GM12891 (cell line): ENCODE measurements around the gene ARF1.

Experiments used
- DNase-seq: peaks from one replicate; pipeline ENCODE4 v3.0.0; 2011; ENCODE audit warnings: low spot score; ENCODE audit not compliant: insufficient read length
- FAIRE-seq: peaks from 2 replicates; lab custom pipeline; 2011; peaks lifted over from hg19 to GRCh38; lab: Jason Lieb, UNC
- PAX5 ChIP-seq: IDR thresholded peaks from 2 replicates; pipeline ENCODE4 v1.6.1; 2011; ENCODE audit warnings: low read length, moderate library complexity, mild to moderate bottlenecking; ENCODE audit not compliant: insufficient read depth, severe bottlenecking
- POLR2A ChIP-seq: IDR thresholded peaks from 2 replicates; pipeline ENCODE4 v1.6.1; 2011; ENCODE audit warnings: low read depth, low read length, control low read depth
- POLR2AphosphoS5 ChIP-seq: IDR thresholded peaks from 2 replicates; pipeline ENCODE4 v1.6.1; 2011; ENCODE audit warnings: low read depth, low read length, control low read depth
- POU2F2 ChIP-seq: IDR thresholded peaks from 2 replicates; pipeline ENCODE4 v1.6.1; 2011; ENCODE audit warnings: low read depth, mild to moderate bottlenecking, control low read depth, low read length, moderate library complexity
- SPI1 ChIP-seq: IDR thresholded peaks from 2 replicates; pipeline ENCODE4 v1.6.1; 2011; ENCODE audit warnings: low read depth, low read length, control low read depth
- TAF1 ChIP-seq: IDR thresholded peaks from 2 replicates; pipeline ENCODE4 v1.6.1; 2011; ENCODE audit warnings: low read depth, low read length, control low read depth

ARF1 gene

DNA sequence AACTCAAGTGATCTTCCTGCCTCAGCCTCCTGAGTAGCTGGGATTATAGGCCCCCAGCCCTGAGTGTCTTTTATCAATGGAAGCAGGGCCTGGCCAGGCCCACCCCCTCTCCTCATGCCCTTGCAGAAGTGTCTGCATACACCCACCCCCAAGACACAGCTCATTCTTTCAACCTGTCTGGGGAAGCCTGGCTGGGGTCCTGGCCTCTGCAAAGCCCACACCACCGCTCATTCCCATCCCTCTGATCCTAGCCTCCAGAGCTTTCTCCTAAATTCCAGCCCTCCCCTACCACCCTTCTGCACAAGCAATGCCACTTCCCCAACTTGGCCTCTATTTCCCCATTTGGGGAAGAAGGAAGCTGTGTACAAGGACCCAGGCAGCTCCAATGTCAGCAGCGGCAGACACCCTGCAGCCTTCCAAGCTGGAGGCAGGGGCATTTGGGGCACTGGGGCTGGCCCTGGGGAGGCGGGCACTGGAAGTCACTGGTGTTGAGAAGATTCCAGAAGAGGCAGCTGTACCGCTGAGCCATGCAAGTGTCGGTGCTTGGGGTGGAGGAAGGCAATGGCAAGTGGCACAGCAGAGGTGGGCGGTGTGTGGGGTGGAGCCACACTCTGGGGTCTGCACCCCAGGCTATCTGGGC is 33.7 kb upstream of the ARF1 start:
- DNase-seq (no peak), FAIRE-seq (no peak)
- TF ChIP-seq POU2F2, result no peak
- no peak for TF ChIP-seq SPI1

DNA sequence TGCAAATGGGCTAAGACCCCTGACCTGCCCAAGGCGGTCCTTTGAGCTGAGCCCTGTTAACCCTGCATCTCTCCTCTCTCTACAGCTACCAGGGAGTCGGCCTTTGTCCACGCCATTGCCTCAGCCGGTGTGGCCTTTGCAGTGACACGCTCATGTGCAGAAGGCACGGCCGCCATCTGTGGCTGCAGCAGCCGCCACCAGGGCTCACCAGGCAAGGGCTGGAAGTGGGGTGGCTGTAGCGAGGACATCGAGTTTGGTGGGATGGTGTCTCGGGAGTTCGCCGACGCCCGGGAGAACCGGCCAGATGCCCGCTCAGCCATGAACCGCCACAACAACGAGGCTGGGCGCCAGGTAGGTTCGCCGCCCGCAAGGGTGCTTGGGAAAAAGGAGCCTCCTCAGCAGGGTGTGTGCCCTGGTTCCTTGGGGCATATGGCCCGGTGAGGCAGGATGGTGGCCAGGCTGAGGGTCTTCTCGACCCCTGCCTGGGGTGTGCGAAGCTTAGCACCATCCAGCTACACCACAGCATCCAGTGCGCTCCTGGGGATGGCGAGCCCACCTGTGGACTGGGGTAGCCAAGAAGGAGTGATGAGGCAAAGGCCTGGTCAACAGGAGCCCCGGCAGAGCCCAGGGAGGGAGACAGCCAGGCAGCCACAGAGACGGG is 31.8 kb upstream of the ARF1 start:
- FAIRE-seq, result no peak
- no peak for TF ChIP-seq POLR2A
- no peak for TF ChIP-seq PAX5
- no peak for TF ChIP-seq SPI1
- no peak for TF ChIP-seq POU2F2
- TF ChIP-seq TAF1, result no peak
- no peak for TF ChIP-seq POLR2AphosphoS5

DNA sequence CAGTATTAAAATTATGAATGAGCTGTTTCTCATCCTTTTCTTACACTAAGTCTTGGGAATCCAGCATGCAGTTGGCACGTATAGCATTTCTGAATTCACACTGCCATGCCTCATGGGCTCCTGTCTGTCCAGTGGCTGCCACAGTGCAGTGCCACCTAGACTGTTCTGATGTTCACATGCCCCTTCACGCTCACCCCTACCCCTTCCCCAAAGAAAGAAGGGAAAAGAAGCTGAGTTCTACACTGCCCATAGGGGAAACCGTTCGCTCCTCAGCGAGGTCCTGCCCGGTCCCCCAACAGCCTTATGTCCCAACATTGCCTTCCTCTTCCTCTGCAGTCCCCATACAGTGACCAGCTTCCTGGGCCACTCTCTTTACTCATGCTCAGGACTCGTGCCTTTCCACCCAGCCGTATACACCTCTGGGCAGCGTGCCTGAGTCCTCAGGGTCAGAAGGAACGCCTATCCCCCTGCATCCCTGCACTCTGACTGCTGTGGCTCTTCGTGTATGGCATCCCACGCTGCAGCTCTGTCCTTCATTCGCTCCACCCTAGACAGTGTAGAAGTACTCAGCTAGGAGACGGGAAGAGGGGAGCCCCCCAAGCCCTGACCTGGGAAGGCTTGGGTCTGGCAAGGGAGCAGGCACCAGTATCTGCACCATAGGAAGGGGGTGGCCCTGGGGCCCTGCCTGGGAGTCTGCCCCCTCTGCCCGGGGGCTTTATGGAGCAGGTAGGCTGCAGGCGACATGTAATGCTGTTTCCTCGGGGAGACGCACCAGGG is 24.1 kb upstream of the ARF1 start:
- DNase-seq (no peak), FAIRE-seq (no peak)
- no peak for TF ChIP-seq POU2F2
- TF ChIP-seq POLR2AphosphoS5, result no peak
- TF ChIP-seq PAX5, result no peak
- no peak for TF ChIP-seq POLR2A
- TF ChIP-seq TAF1, result no peak
- TF ChIP-seq SPI1, result no peak

More for the DNA sequence above, 31.8 kb upstream of the ARF1 start:
- no peak for DNase-seq

DNA sequence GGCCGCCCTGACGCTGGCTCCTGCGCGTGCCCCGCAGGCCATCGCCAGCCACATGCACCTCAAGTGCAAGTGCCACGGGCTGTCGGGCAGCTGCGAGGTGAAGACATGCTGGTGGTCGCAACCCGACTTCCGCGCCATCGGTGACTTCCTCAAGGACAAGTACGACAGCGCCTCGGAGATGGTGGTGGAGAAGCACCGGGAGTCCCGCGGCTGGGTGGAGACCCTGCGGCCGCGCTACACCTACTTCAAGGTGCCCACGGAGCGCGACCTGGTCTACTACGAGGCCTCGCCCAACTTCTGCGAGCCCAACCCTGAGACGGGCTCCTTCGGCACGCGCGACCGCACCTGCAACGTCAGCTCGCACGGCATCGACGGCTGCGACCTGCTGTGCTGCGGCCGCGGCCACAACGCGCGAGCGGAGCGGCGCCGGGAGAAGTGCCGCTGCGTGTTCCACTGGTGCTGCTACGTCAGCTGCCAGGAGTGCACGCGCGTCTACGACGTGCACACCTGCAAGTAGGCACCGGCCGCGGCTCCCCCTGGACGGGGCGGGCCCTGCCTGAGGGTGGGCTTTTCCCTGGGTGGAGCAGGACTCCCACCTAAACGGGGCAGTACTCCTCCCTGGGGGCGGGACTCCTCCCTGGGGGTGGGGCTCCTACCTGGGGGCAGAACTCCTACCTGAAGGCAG is 23.4 kb upstream of the ARF1 start:
- DNase-seq (no peak), FAIRE-seq (no peak)
- no peak for TF ChIP-seq POLR2AphosphoS5
- no peak for TF ChIP-seq POLR2A
- no peak for TF ChIP-seq POU2F2
- TF ChIP-seq TAF1, result no peak
- no peak for TF ChIP-seq SPI1

DNA sequence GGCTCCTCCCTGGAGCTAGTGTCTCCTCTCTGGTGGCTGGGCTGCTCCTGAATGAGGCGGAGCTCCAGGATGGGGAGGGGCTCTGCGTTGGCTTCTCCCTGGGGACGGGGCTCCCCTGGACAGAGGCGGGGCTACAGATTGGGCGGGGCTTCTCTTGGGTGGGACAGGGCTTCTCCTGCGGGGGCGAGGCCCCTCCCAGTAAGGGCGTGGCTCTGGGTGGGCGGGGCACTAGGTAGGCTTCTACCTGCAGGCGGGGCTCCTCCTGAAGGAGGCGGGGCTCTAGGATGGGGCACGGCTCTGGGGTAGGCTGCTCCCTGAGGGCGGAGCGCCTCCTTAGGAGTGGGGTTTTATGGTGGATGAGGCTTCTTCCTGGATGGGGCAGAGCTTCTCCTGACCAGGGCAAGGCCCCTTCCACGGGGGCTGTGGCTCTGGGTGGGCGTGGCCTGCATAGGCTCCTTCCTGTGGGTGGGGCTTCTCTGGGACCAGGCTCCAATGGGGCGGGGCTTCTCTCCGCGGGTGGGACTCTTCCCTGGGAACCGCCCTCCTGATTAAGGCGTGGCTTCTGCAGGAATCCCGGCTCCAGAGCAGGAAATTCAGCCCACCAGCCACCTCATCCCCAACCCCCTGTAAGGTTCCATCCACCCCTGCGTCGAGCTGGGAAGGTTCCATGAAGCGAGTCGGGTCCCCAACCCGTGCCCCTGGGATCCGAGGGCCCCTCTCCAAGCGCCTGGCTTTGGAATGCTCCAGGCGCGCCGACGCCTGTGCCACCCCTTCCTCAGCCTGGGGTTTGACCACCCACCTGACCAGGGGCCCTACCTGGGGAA is 22.7 kb upstream of the ARF1 start:
- FAIRE-seq (no peak), DNase-seq (peak; percentile 52)
- TF ChIP-seq POLR2A (no peak), TAF1 (no peak), SPI1 (no peak), POU2F2 (no peak), PAX5 (no peak), POLR2AphosphoS5 (no peak)

DNA sequence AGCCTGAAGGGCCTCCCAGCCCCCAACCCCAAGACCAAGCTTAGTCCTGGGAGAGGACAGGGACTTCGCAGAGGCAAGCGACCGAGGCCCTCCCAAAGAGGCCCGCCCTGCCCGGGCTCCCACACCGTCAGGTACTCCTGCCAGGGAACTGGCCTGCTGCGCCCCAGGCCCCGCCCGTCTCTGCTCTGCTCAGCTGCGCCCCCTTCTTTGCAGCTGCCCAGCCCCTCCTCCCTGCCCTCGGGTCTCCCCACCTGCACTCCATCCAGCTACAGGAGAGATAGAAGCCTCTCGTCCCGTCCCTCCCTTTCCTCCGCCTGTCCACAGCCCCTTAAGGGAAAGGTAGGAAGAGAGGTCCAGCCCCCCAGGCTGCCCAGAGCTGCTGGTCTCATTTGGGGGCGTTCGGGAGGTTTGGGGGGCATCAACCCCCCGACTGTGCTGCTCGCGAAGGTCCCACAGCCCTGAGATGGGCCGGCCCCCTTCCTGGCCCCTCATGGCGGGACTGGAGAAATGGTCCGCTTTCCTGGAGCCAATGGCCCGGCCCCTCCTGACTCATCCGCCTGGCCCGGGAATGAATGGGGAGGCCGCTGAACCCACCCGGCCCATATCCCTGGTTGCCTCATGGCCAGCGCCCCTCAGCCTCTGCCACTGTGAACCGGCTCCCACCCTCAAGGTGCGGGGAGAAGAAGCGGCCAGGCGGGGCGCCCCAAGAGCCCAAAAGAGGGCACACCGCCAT is 21.9 kb upstream of the ARF1 start:
- FAIRE-seq (no peak), DNase-seq (no peak)
- TF ChIP-seq TAF1, result no peak
- TF ChIP-seq SPI1, result no peak
- TF ChIP-seq PAX5, result no peak
- TF ChIP-seq POU2F2, result no peak
- TF ChIP-seq POLR2AphosphoS5, result no peak
- TF ChIP-seq POLR2A, result no peak

DNA sequence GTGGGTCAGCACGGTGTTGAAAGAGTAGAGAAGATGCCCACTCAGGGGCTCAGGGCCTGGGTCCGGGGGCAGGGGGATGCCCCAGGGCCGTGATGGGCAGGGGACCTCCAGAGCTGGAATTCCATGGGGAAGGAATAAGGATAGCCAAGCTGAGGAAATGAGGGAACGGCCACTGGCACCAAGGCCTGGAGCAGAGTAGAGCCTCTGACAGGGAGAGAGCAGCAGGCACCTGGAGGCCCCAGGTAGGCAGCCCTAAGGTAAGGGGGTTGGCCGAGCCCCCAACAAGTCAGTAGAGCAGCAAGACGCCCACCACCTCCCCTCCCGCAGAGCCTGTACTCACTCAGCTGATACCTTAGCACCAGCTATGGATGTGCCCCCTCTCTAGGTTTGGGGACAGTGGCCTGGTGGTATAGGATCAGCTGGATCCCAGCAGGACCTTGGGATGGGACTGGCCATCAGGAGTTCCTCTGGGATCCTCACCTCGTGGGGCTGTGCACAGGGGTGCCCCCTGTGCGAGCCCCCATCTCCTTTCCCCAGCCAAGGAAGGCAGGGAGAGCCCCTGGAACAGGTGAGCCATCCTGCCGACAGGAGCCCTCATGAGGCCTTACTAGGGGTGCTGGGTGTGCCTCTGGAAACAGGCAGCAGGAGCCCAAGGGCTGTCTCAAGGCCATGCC is 21.0 kb upstream of the ARF1 start:
- FAIRE-seq (no peak), DNase-seq (no peak)
- TF ChIP-seq PAX5 (no peak), TAF1 (no peak), POLR2AphosphoS5 (no peak), POU2F2 (no peak), SPI1 (no peak), POLR2A (no peak)

DNA sequence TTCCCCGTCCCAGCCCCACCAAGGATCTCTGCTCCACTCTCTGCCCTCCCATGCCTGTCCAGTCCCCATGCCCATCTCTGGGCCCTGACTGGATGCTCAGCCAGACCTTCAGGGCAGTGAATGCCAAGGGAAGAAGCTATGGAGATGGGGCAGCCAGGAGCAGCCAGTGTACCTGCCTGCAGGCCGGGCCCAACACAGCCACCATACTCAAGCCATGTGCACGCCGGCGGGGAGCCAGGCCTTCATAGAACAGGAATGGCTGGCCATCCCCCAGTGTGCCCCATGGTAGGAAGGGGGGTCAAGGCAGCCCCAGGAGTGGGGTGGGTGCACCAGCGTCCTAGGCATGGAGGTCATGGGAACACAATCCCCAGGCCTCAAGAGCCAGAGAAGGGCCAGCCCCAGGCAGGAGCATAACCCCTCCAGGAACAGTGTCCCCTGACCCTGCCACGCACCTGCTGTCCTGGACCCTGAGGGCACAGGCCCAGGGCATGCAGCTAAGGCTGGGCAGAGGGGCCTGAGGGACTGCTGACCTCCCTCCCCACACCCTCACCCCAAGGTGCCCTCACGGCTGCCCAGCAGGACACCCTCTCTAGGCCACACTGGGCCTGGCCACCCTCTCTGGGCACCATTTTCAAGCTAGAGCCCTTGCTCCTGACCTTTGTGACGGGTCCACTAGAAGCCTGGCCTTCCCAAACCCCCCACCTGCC is 20.3 kb upstream of the ARF1 start:
- FAIRE-seq (no peak), DNase-seq (no peak)
- TF ChIP-seq POLR2AphosphoS5 (no peak), PAX5 (no peak), POLR2A (no peak), TAF1 (no peak), POU2F2 (no peak), SPI1 (no peak)
